HepG2 (cell line): Measurements from ENCODE around the gene CYB5B. TPM values are rescaled to one million over a fixed set of nuclear protein-coding genes. Genes with fewer than 3 reads are reported as not detected.
A peak's percentile ranks its signal among the peaks of the same experiment; 100 is the strongest.

ENCODE experiments used
- ATAC-seq: fragments of 200-7000 bp; cut with Tn5 transposase; 3 replicates; pipeline ENCODE4 v1.9.1; 2020; ENCODE audit warnings: mild to moderate bottlenecking, moderate library complexity
- BruUV-seq: library from RNA; stranded (reverse); fragments of 400-500 nt; replicated peaks from 2 replicates; lab custom pipeline; 2021; lab: Mats Ljungman, UMichigan
- CTCF ChIA-PET: fragments of 300-600 bp; formaldehyde crosslinking; extraction: SDS; loops from one replicate; lab custom pipeline; 2021; ENCODE audit warnings: low total read pairs, inconsistent platforms, low intra/inter-chr PET ratio; lab: Yijun Ruan, JAX
- POLR2A ChIA-PET: fragments of 350-600 bp; sonication (Branson Sonifier 250); formaldehyde crosslinking; loops from one replicate; lab custom pipeline; 2020; ENCODE audit warnings: antibody characterized with exemption, inconsistent platforms; lab: Yijun Ruan, JAX
- DNase-seq: peaks from one replicate; pipeline ENCODE4 v3.0.0-alpha.2; 2015; ENCODE audit warnings: low spot score
- FAIRE-seq: peaks from 3 replicates; lab custom pipeline; 2011; peaks lifted over from hg19 to GRCh38; lab: Jason Lieb, UNC
- H2AFZ ChIP-seq: one replicate; pipeline ENCODE4 v1.6.1; 2011; ENCODE audit warnings: low read length, inconsistent platforms
- H3K27ac ChIP-seq: fragments of 300-600 bp; 3 replicates; pipeline ENCODE4 v1.8.0; 2011; ENCODE audit warnings: mixed run types, mild to moderate bottlenecking, mixed read lengths, low read length, inconsistent platforms; ENCODE audit not compliant: insufficient read depth; ENCODE audit errors: extremely low read length
- H3K27me3 ChIP-seq, 2 experiments: fragments of 200-600 bp in 1 of 2; 2 replicates in 1 of 2; 3 replicates in 1 of 2; pipeline versions ENCODE4 v1.6.0 to v1.8.0; 2011; ENCODE audit warnings: low read length in 2 of 2, mild to moderate bottlenecking in 2 of 2, moderate library complexity in 2 of 2, inconsistent platforms in 1 of 2; ENCODE audit not compliant: insufficient read depth in 2 of 2, control insufficient read depth in 1 of 2
- H3K36me3 ChIP-seq, 2 experiments: fragments of 200-600 bp in 1 of 2; replicated peaks in 1 of 2; 2 replicates in 1 of 2; 3 replicates in 1 of 2; pipeline versions ENCODE4 v1.5.1 to v1.8.0; 2011; ENCODE audit warnings: low read length in 2 of 2, inconsistent platforms in 1 of 2; ENCODE audit not compliant: insufficient read depth in 2 of 2, control insufficient read depth in 1 of 2
- H3K4me1 ChIP-seq: 2 replicates; pipeline ENCODE4 v1.5.1; 2012; ENCODE audit warnings: low read length, inconsistent platforms; ENCODE audit not compliant: insufficient read depth
- H3K4me2 ChIP-seq: 2 replicates; pipeline ENCODE4 v1.6.0; 2011; ENCODE audit warnings: low read depth, low read length, inconsistent platforms
- H3K4me3 ChIP-seq, 3 experiments: fragments of 200-600 bp in 1 of 3; sonication (generic), shearing (Covaris generic) in 1 of 3; replicated peaks in 1 of 3; 2 replicates each; pipeline ENCODE4 v1.5.1; 2011 to 2016; ENCODE audit warnings: low read length in 3 of 3, inconsistent platforms in 2 of 3, low read depth in 2 of 3, mild to moderate bottlenecking in 2 of 3, control low read depth in 1 of 3, mixed read lengths in 1 of 3; ENCODE audit not compliant: insufficient read depth in 1 of 3
- H3K79me2 ChIP-seq: one replicate; pipeline ENCODE4 v1.6.1; 2011; ENCODE audit warnings: low read length, inconsistent platforms; ENCODE audit not compliant: insufficient read depth
- H3K9ac ChIP-seq: 2 replicates; pipeline ENCODE4 v1.6.0; 2011; ENCODE audit warnings: mild to moderate bottlenecking, low read depth, low read length, inconsistent platforms; ENCODE audit not compliant: insufficient read depth
- H3K9me3 ChIP-seq: 2 replicates; pipeline ENCODE4 v1.5.1; 2012; ENCODE audit warnings: mild to moderate bottlenecking, low read length
- H4K20me1 ChIP-seq: 2 replicates; pipeline ENCODE4 v1.6.0; 2011; ENCODE audit warnings: inconsistent platforms, mild to moderate bottlenecking, low read length, moderate library complexity; ENCODE audit not compliant: insufficient read depth
- CENPX ChIP-seq: sonication (generic); formaldehyde crosslinking; IDR thresholded peaks from 2 replicates; pipeline ENCODE4 v1.9.0; 2021; ENCODE audit warnings: mild to moderate bottlenecking, missing genetic modification reagents, moderate library complexity
- DNMT1 ChIP-seq: sonication (generic); formaldehyde crosslinking; IDR thresholded peaks from 2 replicates; pipeline ENCODE4 v1.5.1; 2020; ENCODE audit warnings: mild to moderate bottlenecking, missing genetic modification reagents
- ETV6 ChIP-seq: sonication (generic); formaldehyde crosslinking; conservative IDR thresholded peaks from 2 replicates; pipeline ENCODE4 v1.4.0; 2020; ENCODE audit warnings: missing genetic modification reagents
- KDM3A ChIP-seq: IDR thresholded peaks from 2 replicates; pipeline ENCODE4 v1.6.1; 2018; ENCODE audit warnings: low read depth, missing compliant biosample characterization
- KLF12 ChIP-seq: sonication (generic); formaldehyde crosslinking; IDR thresholded peaks from 2 replicates; pipeline ENCODE4 v1.4.0; 2020; ENCODE audit warnings: missing genetic modification reagents, borderline replicate concordance
- MAFK ChIP-seq, 2 experiments: IDR thresholded peaks in 1 of 2; conservative IDR thresholded peaks in 1 of 2; 2 replicates each; pipeline ENCODE4 v1.6.1; 2011; ENCODE audit warnings: improper control_type of control experiment in 2 of 2, low read length in 2 of 2
- SRSF9 ChIP-seq: fragments of 200-400 bp; formaldehyde crosslinking; IDR thresholded peaks from 2 replicates; pipeline ENCODE4 v1.6.1; 2018; ENCODE audit warnings: borderline replicate concordance, mild to moderate bottlenecking, low read depth, low read length; ENCODE audit not compliant: insufficient read depth, poor library complexity, severe bottlenecking
- THAP11 ChIP-seq: IDR thresholded peaks from 2 replicates; pipeline ENCODE4 v1.6.1; 2016; ENCODE audit warnings: missing biosample characterization, missing genetic modification reagents
- ZNF333 ChIP-seq: sonication (generic); formaldehyde crosslinking; IDR thresholded peaks from 2 replicates; pipeline ENCODE4 v1.4.0; 2020; ENCODE audit warnings: mild to moderate bottlenecking, missing genetic modification reagents, borderline replicate concordance
- ZNF891 ChIP-seq: sonication (generic); formaldehyde crosslinking; IDR thresholded peaks from 2 replicates; pipeline ENCODE4 v1.5.0; 2020; ENCODE audit warnings: mild to moderate bottlenecking, missing genetic modification reagents
- WGBS: methylation state at CpG from one replicate; pipeline ENCODE4 v1.1.6; 2017; ENCODE audit warnings: low lambda C conversion rate; 5-methylcytosine and 5-hydroxymethylcytosine counted together
- in situ Hi-C: cut with HindIII; loops from 2 replicates; pipeline ENCODE4 v1.10.0; 2017; ENCODE audit warnings: low pct_unique_long_range_greater_than_20kb; ENCODE audit not compliant: extremely low pct_ligation_motif_present
- intact Hi-C: fragments of 100-400 bp; cut with micrococcal nuclease; formaldehyde crosslinking; loops from one replicate; pipeline ENCODE4 v1.10.0; 2022; ENCODE audit not compliant: unreplicated experiment
- polyA plus RNA-seq, 8 experiments: library from polyadenylated mRNA; depleted of rRNA in 3 of 8; stranded (reverse) in 7 of 8; unstranded in 1 of 8; fragments of >200 nt; fragmentation: Illumina TruSeq in 4 of 8; extraction: Trizol in 4 of 8; gene quantifications; 2 replicates each; pipeline versions ENCODE4 v1.2.1 to v1.2.3, GENCODE V29; 2011 to 2016; ENCODE audit warnings: low read depth in 4 of 8, missing spikeins in 1 of 8, mixed read lengths in 1 of 8; ENCODE audit not compliant: insufficient read depth in 1 of 8
- total RNA-seq, 5 experiments: library from RNA; depleted of rRNA; stranded (reverse); fragments of >200 nt; fragmentation: Illumina TruSeq; extraction: Trizol; gene quantifications; 2 replicates each; pipeline ENCODE4 v1.2.3, GENCODE V29; 2016; ENCODE audit warnings: low read depth in 1 of 5
- TF ChIP-seq, protein P1 (sequence below): sonication (generic); formaldehyde crosslinking; IDR thresholded peaks from 2 replicates; pipeline ENCODE4 v1.4.0; 2020; ENCODE audit warnings: missing genetic modification reagents

The CYB5B gene
- total and polyA plus RNA-seq, 2 of the 13 experiments (the other 11 are each of a cell fraction or from before 2014, with no cell fraction given), result 234 to 432 TPM

DNA sequence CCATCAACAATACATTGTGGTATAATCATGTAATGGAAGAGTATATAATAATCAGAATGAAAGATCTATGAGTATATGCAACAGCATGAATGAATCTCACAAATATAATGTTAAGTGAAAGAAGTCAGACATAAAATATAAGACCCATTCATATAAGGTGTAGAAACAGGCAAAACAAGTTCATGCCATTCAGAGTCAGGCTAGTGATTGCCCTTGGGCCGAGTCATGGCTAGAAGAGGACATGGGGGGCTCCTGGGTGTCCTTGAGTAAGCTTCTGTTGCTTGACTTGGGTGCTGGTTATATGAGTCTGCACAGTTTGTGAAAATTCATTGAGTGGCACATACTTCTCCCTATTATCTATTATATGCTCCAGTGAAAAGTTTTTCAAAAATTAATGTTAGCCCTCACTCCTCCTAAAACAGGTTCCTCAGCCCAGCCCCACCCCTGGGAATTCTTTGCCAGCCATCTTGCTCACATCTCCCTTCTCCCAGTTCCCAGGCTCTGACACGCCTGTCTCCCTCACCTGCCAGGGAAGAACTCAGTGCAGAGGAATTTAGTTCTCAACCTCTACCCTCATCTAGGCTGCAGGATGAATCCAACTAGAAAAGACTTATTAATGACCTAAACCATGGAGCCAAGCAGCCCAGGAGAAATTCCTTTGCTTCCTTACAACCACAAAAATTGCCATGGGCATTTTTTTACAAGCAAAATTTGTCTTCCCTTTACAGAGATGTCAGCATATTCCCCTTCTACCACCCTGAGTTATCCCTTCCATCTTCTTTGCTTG lies 89.0 kb downstream of the CYB5B start:
- no TSS peak for BruUV-seq
- in situ Hi-C loops (no loop called here), intact Hi-C loops (no loop called here)
- H3K4me2 ChIP-seq, result no peak overlapping the region
- WGBS, result 29% methylated on average over 2 of the region's 2 CpGs
- no peak overlapping the region for H3K9ac ChIP-seq
- H3K27me3 ChIP-seq, result no peaks in the 10 kb centered on the region
- FAIRE-seq, result no peak
- H3K36me3 ChIP-seq, result no peaks in the 10 kb centered on the region
- POLR2A ChIA-PET, result interaction anchor here (1.4 kb wide), 1 partner anchor 8 kb away, joined by 6 read pairs; no protein-coding TSS in a partner anchor
- no peaks in the 10 kb centered on the region for H4K20me1 ChIP-seq
- H3K4me3 ChIP-seq, result no peak overlapping the region
- CTCF ChIA-PET, result no interaction called here
- H2AFZ ChIP-seq, result no peak overlapping the region
- DNase-seq, result no peak
- H3K9me3 ChIP-seq, result no peaks in the 10 kb centered on the region
- H3K4me1 ChIP-seq, result peaks cover 13% of the 10 kb centered on the region
- no peak overlapping the region for H3K27ac ChIP-seq
- no peak for ATAC-seq
- H3K79me2 ChIP-seq, result no peaks in the 10 kb centered on the region
- TF ChIP-seq MAFK (conservative IDR thresholded peaks at IDR 0.05 in 1 of 2, IDR thresholded peaks at IDR 0.05 in 1 of 2; ENCODE audit: low read length in 2 of 2), result peak in 1 of 2 experiments; percentile 28; a peak in 2 of 4 replicates
- TF ChIP-seq ZNF891 (CRISPR knock-in tag), result no peak
- TF ChIP-seq, all 625 proteins: peak for 1

DNA sequence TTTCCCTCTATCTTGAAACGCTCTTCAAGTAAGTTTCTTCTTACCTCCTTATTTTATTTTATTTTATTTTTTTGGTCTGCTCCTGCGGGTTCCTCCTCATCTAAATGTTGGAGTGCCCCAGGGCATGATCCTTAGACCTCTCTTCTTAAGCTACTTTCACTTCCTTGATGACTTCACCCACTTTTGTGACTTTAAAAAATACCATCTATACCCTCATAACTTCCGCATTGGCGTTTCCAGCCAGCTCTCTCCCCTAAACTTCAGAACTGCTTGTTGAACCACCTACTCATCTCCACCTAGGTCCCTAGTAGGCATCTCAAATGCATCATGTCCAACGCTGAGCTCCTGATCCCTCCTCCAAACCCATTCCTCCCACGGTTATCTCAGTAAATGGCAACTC lies 89.9 kb downstream of the CYB5B start:
- H4K20me1 ChIP-seq, result no peaks in the 10 kb centered on the region
- H3K79me2 ChIP-seq, result no peaks in the 10 kb centered on the region
- no peaks in the 10 kb centered on the region for H3K36me3 ChIP-seq
- no peak for TF ChIP-seq ETV6 (CRISPR knock-in tag)
- TF ChIP-seq DNMT1 (CRISPR knock-in tag), result no peak
- no peak for TF ChIP-seq THAP11 (CRISPR knock-in tag)
- no peak for TF ChIP-seq KDM3A
- TF ChIP-seq SRSF9, result no peak
- no peak for TF ChIP-seq ZNF333
- TF ChIP-seq CENPX (CRISPR knock-in tag), result no peak
- no peak for TF ChIP-seq KLF12
- TF ChIP-seq, protein P1, sequence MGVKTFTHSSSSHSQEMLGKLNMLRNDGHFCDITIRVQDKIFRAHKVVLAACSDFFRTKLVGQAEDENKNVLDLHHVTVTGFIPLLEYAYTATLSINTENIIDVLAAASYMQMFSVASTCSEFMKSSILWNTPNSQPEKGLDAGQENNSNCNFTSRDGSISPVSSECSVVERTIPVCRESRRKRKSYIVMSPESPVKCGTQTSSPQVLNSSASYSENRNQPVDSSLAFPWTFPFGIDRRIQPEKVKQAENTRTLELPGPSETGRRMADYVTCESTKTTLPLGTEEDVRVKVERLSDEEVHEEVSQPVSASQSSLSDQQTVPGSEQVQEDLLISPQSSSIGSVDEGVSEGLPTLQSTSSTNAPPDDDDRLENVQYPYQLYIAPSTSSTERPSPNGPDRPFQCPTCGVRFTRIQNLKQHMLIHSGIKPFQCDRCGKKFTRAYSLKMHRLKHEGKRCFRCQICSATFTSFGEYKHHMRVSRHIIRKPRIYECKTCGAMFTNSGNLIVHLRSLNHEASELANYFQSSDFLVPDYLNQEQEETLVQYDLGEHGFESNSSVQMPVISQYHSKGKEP (CRISPR knock-in tag), result no peak
- CTCF ChIA-PET, result no interaction called here
- in situ Hi-C loops (no loop called here), intact Hi-C loops (no loop called here)
- H2AFZ ChIP-seq, result no peak overlapping the region
- 71% methylated on average over 6 of the region's 6 CpGs for WGBS
- no peak for DNase-seq
- H3K27ac ChIP-seq, result no peak overlapping the region
- no peak for FAIRE-seq
- no TSS peak for BruUV-seq
- H3K9me3 ChIP-seq, result no peaks in the 10 kb centered on the region
- no peak overlapping the region for H3K4me2 ChIP-seq
- no peaks in the 10 kb centered on the region for H3K27me3 ChIP-seq
- POLR2A ChIA-PET, result no interaction called here
- peaks cover 7% of the 10 kb centered on the region for H3K4me1 ChIP-seq
- H3K4me3 ChIP-seq, result no peak overlapping the region
- ATAC-seq, result no peak
- H3K9ac ChIP-seq, result no peak overlapping the region
